HG02973 (cell line): ENCODE measurements around the gene PRPF19.

Source experiments
- ATAC-seq: cut with Tn5 transposase; IDR thresholded peaks from one replicate; pipeline ENCODE4 v1.9.1; 2021; ENCODE audit warnings: moderate library complexity; ENCODE audit not compliant: unreplicated experiment

PRPF19 gene

DNA sequence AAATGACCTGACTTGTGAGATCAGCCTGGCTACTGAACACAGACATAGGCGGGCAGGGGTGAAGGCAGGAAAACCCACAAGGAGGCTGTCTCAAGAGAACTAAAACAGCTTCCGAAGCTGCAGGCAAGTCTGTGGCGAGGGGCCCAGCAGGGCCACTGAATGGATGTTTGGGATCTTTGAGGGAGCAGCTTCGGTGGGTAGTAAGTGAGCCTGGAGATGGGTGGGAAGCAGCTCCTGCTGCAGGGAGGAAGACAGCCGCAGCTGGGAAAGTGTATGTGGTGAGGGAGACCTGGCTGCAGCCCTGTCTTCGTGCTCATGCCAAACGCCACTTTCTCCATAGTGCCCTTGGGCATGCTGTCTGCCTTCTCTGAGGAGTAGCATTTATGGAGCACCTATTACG, 61.0 kb downstream of the PRPF19 start:
- no peak for ATAC-seq

- ATAC-seq, result no peak
These were observed 61.5 kb downstream of the PRPF19 start for GRCh38 chr11:60844870-60845221.

- no peak for ATAC-seq
These were observed 62.1 kb downstream of the PRPF19 start for GRCh38 chr11:60844045-60844869.

DNA sequence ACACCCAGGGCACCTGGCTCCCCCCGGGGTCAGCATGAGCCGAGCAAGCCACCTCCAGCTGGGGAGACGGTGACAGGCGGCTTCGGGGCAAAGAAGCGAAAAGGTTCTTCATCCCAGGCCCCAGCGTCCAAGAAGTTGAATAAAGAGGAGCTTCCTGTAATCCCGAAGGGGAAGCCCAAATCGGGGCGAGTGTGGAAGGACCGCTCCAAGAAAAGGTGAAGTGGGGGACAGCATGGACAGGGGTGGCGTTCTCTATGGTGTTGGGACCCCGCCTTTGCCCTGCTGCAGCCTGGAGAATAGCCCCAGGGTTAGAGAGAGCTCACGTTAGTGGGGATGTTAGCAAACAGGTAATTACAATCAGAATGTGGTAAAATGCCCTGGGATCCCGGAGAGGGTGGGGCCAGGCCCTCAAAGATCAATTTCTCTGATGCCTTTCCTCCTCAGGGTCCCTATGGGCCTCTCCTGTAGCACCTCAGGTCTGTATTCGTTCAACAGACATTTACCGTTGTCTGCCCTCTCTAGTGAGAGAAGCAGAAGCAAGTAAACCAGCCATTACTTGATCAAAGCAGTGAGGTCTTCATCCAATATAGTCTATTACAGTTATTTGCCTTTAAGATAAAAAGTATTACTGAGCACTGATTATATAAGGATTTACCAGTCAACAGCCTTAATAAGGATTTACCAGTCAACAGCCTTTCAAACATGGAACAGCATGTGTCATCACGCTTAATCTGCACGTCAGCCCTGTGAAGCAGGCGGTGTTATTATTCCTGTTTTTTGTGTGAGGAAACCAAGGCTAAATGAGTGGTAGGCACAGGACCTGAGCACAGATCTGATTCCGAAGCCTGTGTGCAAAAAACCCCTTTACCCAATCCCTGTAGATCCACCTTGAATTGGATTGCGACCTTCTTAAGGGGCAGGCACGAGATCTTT, 63.5 kb downstream of the PRPF19 start:
- ATAC-seq, result no peak

DNA sequence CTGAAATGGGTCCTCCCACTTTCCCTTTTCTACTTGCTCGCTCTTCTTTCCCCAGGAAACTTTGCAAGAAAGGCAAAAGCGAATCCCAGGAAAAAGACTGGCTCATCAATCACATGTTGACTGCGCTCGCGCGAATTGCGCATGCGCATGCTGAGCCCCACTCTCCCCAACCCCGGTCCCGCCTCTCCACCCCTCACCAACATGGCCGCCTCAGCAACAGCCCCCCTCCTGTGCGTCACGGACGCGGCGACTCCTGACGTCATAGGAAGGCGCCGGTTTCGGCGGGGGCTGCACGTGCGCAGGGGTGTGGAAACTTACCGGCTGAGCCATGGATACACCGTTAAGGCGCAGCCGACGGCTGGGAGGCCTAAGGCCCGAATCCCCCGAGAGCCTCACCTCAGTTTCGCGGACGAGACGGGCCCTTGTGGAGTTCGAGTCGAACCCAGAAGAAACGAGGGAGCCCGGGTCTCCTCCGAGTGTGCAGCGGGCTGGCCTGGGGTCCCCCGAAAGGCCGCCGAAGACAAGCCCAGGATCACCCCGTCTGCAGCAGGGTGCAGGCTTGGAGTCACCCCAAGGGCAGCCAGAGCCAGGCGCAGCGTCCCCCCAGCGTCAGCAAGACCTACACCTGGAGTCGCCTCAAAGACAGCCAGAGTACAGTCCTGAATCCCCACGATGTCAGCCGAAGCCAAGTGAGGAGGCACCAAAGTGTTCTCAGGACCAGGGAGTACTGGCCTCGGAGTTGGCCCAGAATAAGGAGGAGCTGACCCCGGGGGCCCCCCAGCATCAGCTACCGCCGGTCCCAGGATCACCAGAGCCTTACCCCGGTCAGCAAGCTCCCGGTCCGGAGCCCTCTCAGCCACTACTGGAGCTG, 64.4 kb downstream of the PRPF19 start, which contains the start of gene CCDC86:
TSS of gene CCDC86 (plus strand) at position 317 of the 871 bp plus-strand sequence. CDS start at position 329, 12 bp downstream.
- peak; percentile 67 for ATAC-seq
